GM12878 (cell line): ENCODE results near the gene FRS3. TPM values are rescaled to one million over a fixed set of nuclear protein-coding genes. Genes with fewer than 3 reads are reported as not detected.

ENCODE experiments used
- CHD2 ChIP-seq: IDR thresholded peaks from 2 replicates; pipeline ENCODE4 v1.6.1; 2011; ENCODE audit warnings: low read depth, low read length, improper control_type of control experiment, borderline replicate concordance
- EZH2 ChIP-seq: IDR thresholded peaks from 2 replicates; pipeline ENCODE4 v1.6.1; 2012; ENCODE audit warnings: low read depth, mild to moderate bottlenecking, control low read depth, inconsistent platforms, low read length, borderline replicate concordance; ENCODE audit not compliant: control insufficient read depth
- FOXM1 ChIP-seq: IDR thresholded peaks from 2 replicates; pipeline ENCODE4 v1.6.1; 2012; ENCODE audit warnings: low read depth, mild to moderate bottlenecking, inconsistent platforms, low read length, moderate library complexity
- KAT2A ChIP-seq: conservative IDR thresholded peaks from 2 replicates; pipeline ENCODE4 v1.6.1; 2011; ENCODE audit warnings: low read depth, low read length; ENCODE audit not compliant: control insufficient read depth
- LARP7 ChIP-seq: fragments of 450-650 bp; IDR thresholded peaks from 2 replicates; pipeline ENCODE4 v1.6.1; 2017; ENCODE audit warnings: mild to moderate bottlenecking
- MAX ChIP-seq: IDR thresholded peaks from 2 replicates; pipeline ENCODE4 v1.6.1; 2012; ENCODE audit warnings: low read depth, low read length, improper control_type of control experiment
- MXI1 ChIP-seq: fragments of 150-350 bp; IDR thresholded peaks from 2 replicates; pipeline ENCODE4 v1.6.1; 2011; ENCODE audit warnings: low read depth, mild to moderate bottlenecking, inconsistent platforms, low read length, improper control_type of control experiment
- NKRF ChIP-seq: fragments of 450-650 bp; conservative IDR thresholded peaks from 2 replicates; pipeline ENCODE4 v1.6.1; 2017; ENCODE audit warnings: mild to moderate bottlenecking, moderate library complexity
- POLR2AphosphoS2 ChIP-seq: IDR thresholded peaks from 2 replicates; pipeline ENCODE4 v1.6.1; 2011; ENCODE audit warnings: low read depth, mild to moderate bottlenecking, low read length, improper control_type of control experiment, moderate library complexity
- SKIL ChIP-seq: fragments of 450-650 bp; IDR thresholded peaks from 2 replicates; pipeline ENCODE4 v1.6.1; 2017; ENCODE audit warnings: mild to moderate bottlenecking, low read depth, inconsistent platforms; ENCODE audit not compliant: poor library complexity, severe bottlenecking
- SMAD5 ChIP-seq: IDR thresholded peaks from 2 replicates; pipeline ENCODE4 v1.6.1; 2016; ENCODE audit warnings: antibody characterized with exemption, low read depth
- TARDBP ChIP-seq: IDR thresholded peaks from 2 replicates; pipeline ENCODE4 v1.6.1; 2016; ENCODE audit warnings: borderline replicate concordance
- WRNIP1 ChIP-seq: IDR thresholded peaks from 2 replicates; pipeline ENCODE4 v1.6.1; 2011; ENCODE audit warnings: low read depth, low read length, improper control_type of control experiment, borderline replicate concordance
- ZNF217 ChIP-seq: fragments of 450-650 bp; IDR thresholded peaks from 2 replicates; pipeline ENCODE4 v1.6.1; 2017; ENCODE audit warnings: antibody characterized with exemption, mild to moderate bottlenecking
- polyA plus RNA-seq, 11 experiments: library from polyadenylated mRNA; depleted of rRNA in 4 of 11; unstranded in 6 of 11; stranded (reverse) in 5 of 11; fragments of >200 nt; fragmentation: Nextera tagmentation in 4 of 11; fragmentation: Illumina TruSeq in 1 of 11; extraction: Ambion mirVana in 4 of 11; extraction: Trizol in 1 of 11; gene quantifications; 1 replicate in 1 of 11; 2 replicates in 10 of 11; pipeline versions ENCODE4 v1.2.1 to v1.2.3, GENCODE V29; 2011 to 2016; ENCODE audit warnings: inconsistent platforms in 2 of 11, missing spikeins in 2 of 11, low read depth in 1 of 11
- total RNA-seq, 4 experiments: library from RNA; depleted of rRNA in 3 of 4; stranded (reverse); fragments of >200 nt in 3 of 4; fragmentation: Illumina TruSeq in 1 of 4; extraction: Trizol in 1 of 4; gene quantifications; 2 replicates each; pipeline versions ENCODE4 v1.2.1 to v1.2.3, GENCODE V29; 2013 to 2021
- TF ChIP-seq, protein P1 (sequence below): fragments of 450-650 bp; IDR thresholded peaks from 2 replicates; pipeline ENCODE4 v1.6.1; 2017; ENCODE audit warnings: mild to moderate bottlenecking, moderate library complexity
- TF ChIP-seq, protein P2 (sequence below): fragments of 150-350 bp; IDR thresholded peaks from 2 replicates; pipeline ENCODE4 v1.6.1; 2016; ENCODE audit warnings: low read depth, low read length

FRS3 gene
- total and polyA plus RNA-seq, 10 of the 15 experiments (the other 5 are each of a cell fraction or from before 2014, with no cell fraction given): 0.05 to 3.4 (median 1.5) TPM

GRCh38 chr6:41779788-41780550 lies at the start of gene FRS3 (continued):
- TF ChIP-seq, protein P1, sequence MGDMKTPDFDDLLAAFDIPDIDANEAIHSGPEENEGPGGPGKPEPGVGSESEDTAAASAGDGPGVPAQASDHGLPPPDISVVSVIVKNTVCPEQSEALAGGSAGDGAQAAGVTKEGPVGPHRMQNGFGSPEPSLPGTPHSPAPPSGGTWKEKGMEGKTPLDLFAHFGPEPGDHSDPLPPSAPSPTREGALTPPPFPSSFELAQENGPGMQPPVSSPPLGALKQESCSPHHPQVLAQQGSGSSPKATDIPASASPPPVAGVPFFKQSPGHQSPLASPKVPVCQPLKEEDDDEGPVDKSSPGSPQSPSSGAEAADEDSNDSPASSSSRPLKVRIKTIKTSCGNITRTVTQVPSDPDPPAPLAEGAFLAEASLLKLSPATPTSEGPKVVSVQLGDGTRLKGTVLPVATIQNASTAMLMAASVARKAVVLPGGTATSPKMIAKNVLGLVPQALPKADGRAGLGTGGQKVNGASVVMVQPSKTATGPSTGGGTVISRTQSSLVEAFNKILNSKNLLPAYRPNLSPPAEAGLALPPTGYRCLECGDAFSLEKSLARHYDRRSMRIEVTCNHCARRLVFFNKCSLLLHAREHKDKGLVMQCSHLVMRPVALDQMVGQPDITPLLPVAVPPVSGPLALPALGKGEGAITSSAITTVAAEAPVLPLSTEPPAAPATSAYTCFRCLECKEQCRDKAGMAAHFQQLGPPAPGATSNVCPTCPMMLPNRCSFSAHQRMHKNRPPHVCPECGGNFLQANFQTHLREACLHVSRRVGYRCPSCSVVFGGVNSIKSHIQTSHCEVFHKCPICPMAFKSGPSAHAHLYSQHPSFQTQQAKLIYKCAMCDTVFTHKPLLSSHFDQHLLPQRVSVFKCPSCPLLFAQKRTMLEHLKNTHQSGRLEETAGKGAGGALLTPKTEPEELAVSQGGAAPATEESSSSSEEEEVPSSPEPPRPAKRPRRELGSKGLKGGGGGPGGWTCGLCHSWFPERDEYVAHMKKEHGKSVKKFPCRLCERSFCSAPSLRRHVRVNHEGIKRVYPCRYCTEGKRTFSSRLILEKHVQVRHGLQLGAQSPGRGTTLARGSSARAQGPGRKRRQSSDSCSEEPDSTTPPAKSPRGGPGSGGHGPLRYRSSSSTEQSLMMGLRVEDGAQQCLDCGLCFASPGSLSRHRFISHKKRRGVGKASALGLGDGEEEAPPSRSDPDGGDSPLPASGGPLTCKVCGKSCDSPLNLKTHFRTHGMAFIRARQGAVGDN: no peak
- TF ChIP-seq SMAD5: no peak; the same call in 1 of the 2 replicates
- TF ChIP-seq CHD2: peak; percentile 71
- 0 out of 2 replicates have a peak, but pooled peaks have one; percentile 23 for TF ChIP-seq TARDBP
- TF ChIP-seq WRNIP1: no peak
- peak; percentile 68; the same call in 1 of the 2 replicates for TF ChIP-seq MXI1
- TF ChIP-seq KAT2A: no peak
- TF ChIP-seq FOXM1: no peak
- TF ChIP-seq ZNF217: no peak
- peak; percentile 32; the same call in 1 of the 2 replicates for TF ChIP-seq MAX
- no peak for TF ChIP-seq SKIL
- TF ChIP-seq, protein P2, sequence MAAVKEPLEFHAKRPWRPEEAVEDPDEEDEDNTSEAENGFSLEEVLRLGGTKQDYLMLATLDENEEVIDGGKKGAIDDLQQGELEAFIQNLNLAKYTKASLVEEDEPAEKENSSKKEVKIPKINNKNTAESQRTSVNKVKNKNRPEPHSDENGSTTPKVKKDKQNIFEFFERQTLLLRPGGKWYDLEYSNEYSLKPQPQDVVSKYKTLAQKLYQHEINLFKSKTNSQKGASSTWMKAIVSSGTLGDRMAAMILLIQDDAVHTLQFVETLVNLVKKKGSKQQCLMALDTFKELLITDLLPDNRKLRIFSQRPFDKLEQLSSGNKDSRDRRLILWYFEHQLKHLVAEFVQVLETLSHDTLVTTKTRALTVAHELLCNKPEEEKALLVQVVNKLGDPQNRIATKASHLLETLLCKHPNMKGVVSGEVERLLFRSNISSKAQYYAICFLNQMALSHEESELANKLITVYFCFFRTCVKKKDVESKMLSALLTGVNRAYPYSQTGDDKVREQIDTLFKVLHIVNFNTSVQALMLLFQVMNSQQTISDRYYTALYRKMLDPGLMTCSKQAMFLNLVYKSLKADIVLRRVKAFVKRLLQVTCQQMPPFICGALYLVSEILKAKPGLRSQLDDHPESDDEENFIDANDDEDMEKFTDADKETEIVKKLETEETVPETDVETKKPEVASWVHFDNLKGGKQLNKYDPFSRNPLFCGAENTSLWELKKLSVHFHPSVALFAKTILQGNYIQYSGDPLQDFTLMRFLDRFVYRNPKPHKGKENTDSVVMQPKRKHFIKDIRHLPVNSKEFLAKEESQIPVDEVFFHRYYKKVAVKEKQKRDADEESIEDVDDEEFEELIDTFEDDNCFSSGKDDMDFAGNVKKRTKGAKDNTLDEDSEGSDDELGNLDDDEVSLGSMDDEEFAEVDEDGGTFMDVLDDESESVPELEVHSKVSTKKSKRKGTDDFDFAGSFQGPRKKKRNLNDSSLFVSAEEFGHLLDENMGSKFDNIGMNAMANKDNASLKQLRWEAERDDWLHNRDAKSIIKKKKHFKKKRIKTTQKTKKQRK: no peak
- TF ChIP-seq NKRF: peak; percentile 41; the same call in 1 of the 2 replicates
- TF ChIP-seq EZH2: no peak
- TF ChIP-seq POLR2AphosphoS2: no peak
- TF ChIP-seq LARP7: peak; percentile 44; the same call in 1 of the 2 replicates
